ENCODE data around the gene H2AZ2. TPM values are rescaled to one million over a fixed set of nuclear protein-coding genes. Genes with fewer than 3 reads are reported as not detected.

The H2AZ2 gene
- total and polyA plus RNA-seq, 4 donors: 161 to 264 (median 210) TPM

DNA sequence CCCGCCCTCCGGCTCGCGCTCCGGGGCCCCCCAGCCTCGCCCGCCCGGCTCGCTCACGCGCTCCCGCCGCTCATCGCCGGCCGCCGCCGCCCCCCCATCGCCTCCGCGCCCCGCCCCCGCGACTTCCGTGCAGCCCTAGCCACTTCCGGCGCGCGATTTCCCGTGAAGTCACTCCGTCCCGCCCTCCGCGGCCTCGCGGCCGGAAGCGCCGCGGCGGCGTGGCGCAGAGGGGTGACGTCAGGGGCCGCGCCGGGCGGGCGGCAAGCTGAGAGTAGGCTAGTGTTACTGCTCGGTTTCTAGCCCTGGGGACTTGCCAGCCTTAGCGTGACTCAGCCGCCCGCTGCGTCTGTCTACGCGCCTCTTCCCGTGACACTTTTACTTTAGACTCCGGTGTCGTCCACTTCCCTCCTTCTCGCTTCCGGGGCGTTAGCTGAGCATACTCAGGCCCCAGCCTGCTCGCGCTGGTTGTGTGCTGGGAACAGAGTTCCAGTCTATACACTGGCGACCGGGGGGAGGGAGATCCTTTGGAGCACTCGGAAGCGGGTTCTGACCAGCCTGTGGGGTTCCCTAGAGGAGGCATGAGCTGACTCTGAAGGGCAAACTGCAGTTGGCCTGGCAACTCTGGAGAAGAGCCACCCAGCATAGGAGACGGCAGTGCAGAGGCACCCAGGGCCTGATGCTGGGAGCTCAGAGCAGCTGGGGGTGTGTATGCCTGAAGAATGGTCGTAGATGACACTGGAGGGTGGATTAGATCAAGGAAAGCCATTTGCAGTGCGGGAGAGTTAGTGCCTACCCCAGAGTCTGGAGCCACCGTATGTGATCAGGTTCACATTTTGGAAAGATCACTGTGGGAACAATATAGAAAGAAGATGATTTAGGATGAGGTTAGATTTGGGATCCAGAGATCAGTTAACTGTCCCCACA, 37.8 kb upstream of the H2AZ2 start, which contains the start of gene PURB:
TSS of gene PURB (minus strand) at position 137 of the 924 bp plus-strand sequence. CDS start 182 bp downstream, outside the sequence.
- H3K4me1 ChIP-seq (ENCODE audit: control insufficient read depth, insufficient read depth, low read length): peaks cover 12% of the 10 kb centered on the region
- peak within 1 kb of the TSS; percentile 97 for H3K27ac ChIP-seq (ENCODE audit: low read depth, low read length)
- peak within 1 kb of the TSS; percentile 94 for H3K4me3 ChIP-seq (ENCODE audit: low read depth, low read length)
- no peaks in the 10 kb centered on the region for H3K36me3 ChIP-seq (ENCODE audit: control insufficient read depth, insufficient read depth, low read length)
- peak; percentile 85 to 98 (median 88) for DNase-seq (ENCODE audit: low read depth in 4 of 6, low spot score in 6 of 6)
- H3K27me3 ChIP-seq (ENCODE audit: control insufficient read depth, insufficient read depth, low read length): no peaks in the 10 kb centered on the region
- H3K9me3 ChIP-seq (ENCODE audit: control insufficient read depth, insufficient read depth, low read length): no peaks in the 10 kb centered on the region
- under 1% methylated on average over 65 of the region's 72 CpGs for WGBS (ENCODE audit: insufficient coverage)

DNA sequence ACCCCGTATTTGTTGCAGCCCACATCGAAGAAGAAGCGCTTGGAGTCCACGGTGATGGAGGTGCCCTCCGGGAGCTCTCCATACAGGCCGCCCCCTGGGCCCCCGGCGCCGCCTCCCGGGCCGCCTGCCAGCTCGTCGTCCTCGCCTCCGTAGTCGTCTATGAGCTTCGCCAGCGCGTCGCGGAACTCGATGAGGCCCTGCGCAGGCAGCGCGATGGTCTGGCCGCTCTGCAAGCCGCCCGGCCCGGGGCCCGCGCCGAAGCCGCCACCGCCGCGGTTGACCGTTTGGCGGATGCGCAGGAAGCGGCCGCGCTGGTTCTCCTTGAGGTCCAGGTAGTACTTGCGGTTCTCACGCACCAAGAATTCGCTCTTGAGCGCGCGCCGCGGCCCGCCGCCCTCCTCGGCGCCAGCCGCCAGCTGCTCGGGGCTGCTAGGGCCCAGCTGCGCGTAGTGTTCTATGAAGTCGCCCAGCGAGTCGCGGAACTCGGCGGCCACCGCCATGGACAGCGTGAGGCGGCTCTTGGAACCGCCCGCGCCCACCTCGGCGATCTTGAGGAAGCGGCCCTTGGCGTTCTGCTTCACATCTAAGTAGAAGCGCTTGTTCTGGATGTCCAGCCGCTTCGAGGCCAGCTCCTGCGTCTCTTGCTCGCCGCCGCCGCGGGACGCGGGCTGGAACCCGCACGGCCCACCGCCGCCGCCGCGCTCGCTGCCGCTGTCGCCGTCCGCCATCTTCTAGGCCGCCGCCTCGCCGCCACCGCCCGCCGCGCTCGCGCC, 36.9 kb upstream of the H2AZ2 start:
- Histone ChIP-seq H3K27ac (ENCODE audit: low read depth, low read length) (peak overlapping the region; percentile 84), H3K27me3 (ENCODE audit: control insufficient read depth, insufficient read depth, low read length) (no peaks in the 10 kb centered on the region), H3K36me3 (ENCODE audit: control insufficient read depth, insufficient read depth, low read length) (no peaks in the 10 kb centered on the region), H3K9me3 (ENCODE audit: control insufficient read depth, insufficient read depth, low read length) (no peaks in the 10 kb centered on the region), H3K4me1 (ENCODE audit: control insufficient read depth, insufficient read depth, low read length) (peaks cover 12% of the 10 kb centered on the region), H3K4me3 (ENCODE audit: low read depth, low read length) (peak overlapping the region; percentile 65)
- 0% methylated on average over 107 of the region's 107 CpGs for WGBS (ENCODE audit: insufficient coverage)
- peak in 3 of 6 donors; percentile 11 to 68 (median 61) for DNase-seq (ENCODE audit: low read depth in 4 of 6, low spot score in 6 of 6)

DNA sequence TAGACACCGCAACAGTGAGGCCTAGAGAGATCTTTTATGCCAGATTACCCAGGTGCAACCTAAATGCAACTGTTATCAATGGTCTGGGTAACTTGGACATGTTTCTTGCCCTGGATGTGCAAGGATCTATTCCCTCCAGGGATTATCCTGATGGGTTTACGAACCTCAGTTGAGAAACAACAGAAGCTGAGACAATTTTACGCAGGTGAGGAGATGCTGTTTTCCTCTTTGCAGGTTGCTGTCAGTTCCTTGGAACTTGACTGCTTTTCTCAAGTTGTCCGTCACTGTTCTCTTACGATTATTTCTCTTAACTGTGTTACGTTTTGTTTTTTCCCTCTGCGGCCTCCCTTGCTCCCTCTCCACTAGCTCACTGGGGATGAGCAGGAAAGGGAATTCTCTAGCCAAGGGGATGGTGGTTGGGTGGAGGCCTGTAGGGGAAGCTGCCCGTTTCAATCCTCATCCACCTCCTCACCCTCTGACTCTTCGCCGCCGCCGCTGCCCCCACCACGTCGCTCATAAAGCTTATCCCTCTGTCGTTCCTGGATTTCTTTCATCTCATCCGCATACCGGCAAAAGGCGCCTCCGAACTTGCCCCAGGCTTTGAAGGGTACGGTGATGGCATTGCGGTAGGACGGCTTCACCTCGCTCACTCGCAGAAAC, 36.2 kb upstream of the H2AZ2 start:
- 20% methylated on average over 13 of the region's 24 CpGs for WGBS (ENCODE audit: insufficient coverage)
- Histone ChIP-seq H3K4me1 (ENCODE audit: control insufficient read depth, insufficient read depth, low read length) (peaks cover 12% of the 10 kb centered on the region), H3K27ac (ENCODE audit: low read depth, low read length) (peak overlapping the region; percentile 73), H3K36me3 (ENCODE audit: control insufficient read depth, insufficient read depth, low read length) (no peaks in the 10 kb centered on the region), H3K4me3 (ENCODE audit: low read depth, low read length) (peak overlapping the region; percentile 65), H3K27me3 (ENCODE audit: control insufficient read depth, insufficient read depth, low read length) (no peaks in the 10 kb centered on the region), H3K9me3 (ENCODE audit: control insufficient read depth, insufficient read depth, low read length) (no peaks in the 10 kb centered on the region)
- no peak for DNase-seq (ENCODE audit: low read depth in 4 of 6, low spot score in 6 of 6)

DNA sequence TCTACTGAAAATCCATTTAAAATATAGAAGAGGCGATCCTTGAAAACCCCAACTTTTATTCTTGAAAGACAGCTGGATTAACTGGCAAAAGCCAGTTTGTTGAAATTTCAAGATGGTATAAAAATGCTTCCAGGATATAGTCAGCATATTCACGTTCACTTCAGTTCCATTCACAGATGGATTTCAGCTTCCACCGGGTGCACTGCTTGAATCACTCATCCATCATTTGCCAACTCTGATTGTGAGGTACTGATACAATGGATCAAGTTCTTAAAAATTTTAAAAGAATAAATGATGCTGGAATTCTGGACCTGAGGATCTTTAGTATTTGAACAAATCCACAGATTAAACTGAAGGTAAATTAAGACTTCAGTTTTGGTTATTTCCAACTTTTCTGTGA, 35.0 kb upstream of the H2AZ2 start:
- peak overlapping the region; percentile 4 for H3K4me3 ChIP-seq (ENCODE audit: low read depth, low read length)
- H3K4me1 ChIP-seq (ENCODE audit: control insufficient read depth, insufficient read depth, low read length): peaks cover 12% of the 10 kb centered on the region
- H3K27ac ChIP-seq (ENCODE audit: low read depth, low read length): no peak overlapping the region

DNA sequence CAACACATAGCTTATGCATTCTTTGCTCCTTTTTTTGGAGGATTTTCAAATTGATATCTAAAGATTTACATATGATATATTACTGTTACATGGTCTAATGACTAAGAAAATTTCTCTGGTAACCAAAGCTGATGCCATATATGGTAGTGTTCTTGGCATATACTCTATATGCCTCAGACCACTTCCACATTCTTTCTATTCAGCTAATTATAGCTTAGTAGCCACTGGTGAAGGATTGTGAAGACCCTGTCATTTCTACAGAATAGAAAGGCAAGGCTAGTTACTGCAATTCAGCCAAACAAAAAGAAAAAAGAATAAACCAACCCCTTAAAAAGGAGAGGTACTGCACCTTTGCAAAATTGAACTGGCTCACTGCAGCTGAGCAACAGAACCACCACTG, 33.7 kb upstream of the H2AZ2 start:
- peaks cover 12% of the 10 kb centered on the region for H3K4me1 ChIP-seq (ENCODE audit: control insufficient read depth, insufficient read depth, low read length)

More for the DNA sequence above, 35.0 kb upstream of the H2AZ2 start:
- no peaks in the 10 kb centered on the region for H3K36me3 ChIP-seq (ENCODE audit: control insufficient read depth, insufficient read depth, low read length)
- WGBS (ENCODE audit: insufficient coverage): no CpG with 5 or more reads among the region's 3 CpGs
- DNase-seq (ENCODE audit: low read depth in 4 of 6, low spot score in 6 of 6): no peak
- no peaks in the 10 kb centered on the region for H3K9me3 ChIP-seq (ENCODE audit: control insufficient read depth, insufficient read depth, low read length)
- H3K27me3 ChIP-seq (ENCODE audit: control insufficient read depth, insufficient read depth, low read length): no peaks in the 10 kb centered on the region

DNA sequence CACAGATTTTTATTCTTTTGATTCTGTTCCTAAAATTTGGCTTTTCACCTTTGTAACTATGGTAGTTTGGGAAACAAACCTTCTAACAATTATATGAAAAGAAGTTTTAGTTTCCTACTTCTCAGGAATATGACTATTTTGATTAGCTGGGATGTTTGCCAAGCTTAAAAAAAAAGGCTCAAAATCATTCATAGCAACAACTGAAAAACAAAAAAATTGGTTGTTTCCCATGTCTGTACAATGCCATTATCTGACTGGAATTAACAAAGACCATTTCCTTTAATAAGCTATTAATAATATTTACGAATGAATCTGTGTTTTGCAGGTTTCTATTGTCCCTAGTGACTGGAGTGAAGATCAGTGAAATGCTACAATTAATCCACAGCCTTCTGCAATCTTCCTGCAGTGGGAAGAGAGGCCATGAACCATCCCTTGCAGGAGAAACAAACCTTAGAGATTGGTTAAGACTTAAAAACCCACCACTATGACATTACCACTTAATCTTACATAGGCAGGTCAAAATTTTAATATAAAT, 33.2 kb upstream of the H2AZ2 start:
- DNase-seq (ENCODE audit: low read depth in 4 of 6, low spot score in 6 of 6): no peak
- no CpG with 5 or more reads among the region's 1 CpG for WGBS (ENCODE audit: insufficient coverage)
- no peaks in the 10 kb centered on the region for H3K27me3 ChIP-seq (ENCODE audit: control insufficient read depth, insufficient read depth, low read length)
- peaks cover 12% of the 10 kb centered on the region for H3K4me1 ChIP-seq (ENCODE audit: control insufficient read depth, insufficient read depth, low read length)
- H3K9me3 ChIP-seq (ENCODE audit: control insufficient read depth, insufficient read depth, low read length): no peaks in the 10 kb centered on the region
- H3K36me3 ChIP-seq (ENCODE audit: control insufficient read depth, insufficient read depth, low read length): no peaks in the 10 kb centered on the region
- peak overlapping the region; percentile 10 for H3K27ac ChIP-seq (ENCODE audit: low read depth, low read length)
- peak overlapping the region; percentile 34 for H3K4me3 ChIP-seq (ENCODE audit: low read depth, low read length)

More for the DNA sequence above, 33.7 kb upstream of the H2AZ2 start:
- peak overlapping the region; percentile 34 for H3K4me3 ChIP-seq (ENCODE audit: low read depth, low read length)
- H3K36me3 ChIP-seq (ENCODE audit: control insufficient read depth, insufficient read depth, low read length): no peaks in the 10 kb centered on the region
- H3K27me3 ChIP-seq (ENCODE audit: control insufficient read depth, insufficient read depth, low read length): no peaks in the 10 kb centered on the region
- peak overlapping the region; percentile 10 for H3K27ac ChIP-seq (ENCODE audit: low read depth, low read length)
- H3K9me3 ChIP-seq (ENCODE audit: control insufficient read depth, insufficient read depth, low read length): no peaks in the 10 kb centered on the region
- DNase-seq (ENCODE audit: low read depth in 4 of 6, low spot score in 6 of 6): peak in 2 of 6 donors; percentile 37 to 57

DNA sequence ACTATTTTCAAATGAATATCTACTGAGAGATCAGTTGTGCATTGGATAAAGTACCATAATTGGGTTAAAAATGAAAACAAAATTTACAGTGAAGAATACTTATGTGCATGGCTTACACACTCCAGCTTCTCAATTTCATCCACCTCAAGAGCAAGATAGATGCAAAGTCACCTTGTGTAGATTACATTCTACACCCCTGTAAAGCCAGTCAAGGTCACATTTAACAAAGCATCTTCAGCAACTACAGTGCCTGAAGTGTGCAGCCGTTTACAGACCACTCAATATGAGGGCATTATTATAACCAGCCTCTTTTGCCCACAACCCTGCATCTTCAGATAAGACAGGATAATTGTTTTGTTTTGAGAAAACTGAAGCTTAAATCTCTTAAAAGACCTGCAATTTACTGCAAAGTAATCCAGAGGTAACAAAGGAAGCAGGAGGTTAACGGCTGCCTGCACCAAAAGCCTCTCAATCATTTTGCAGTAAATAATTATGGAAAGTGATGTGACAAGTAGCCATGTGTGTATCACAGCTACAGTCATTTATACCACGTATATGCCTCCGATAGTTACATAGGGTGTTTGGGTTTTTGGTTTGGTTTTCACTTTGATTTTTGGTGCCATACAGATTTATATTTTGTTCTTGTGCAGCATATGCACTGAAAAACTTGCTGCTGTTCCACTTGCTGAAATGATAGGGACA, 32.6 kb upstream of the H2AZ2 start:
- Histone ChIP-seq H3K4me1 (ENCODE audit: control insufficient read depth, insufficient read depth, low read length) (peaks cover 7% of the 10 kb centered on the region), H3K27me3 (ENCODE audit: control insufficient read depth, insufficient read depth, low read length) (no peaks in the 10 kb centered on the region)

DNA sequence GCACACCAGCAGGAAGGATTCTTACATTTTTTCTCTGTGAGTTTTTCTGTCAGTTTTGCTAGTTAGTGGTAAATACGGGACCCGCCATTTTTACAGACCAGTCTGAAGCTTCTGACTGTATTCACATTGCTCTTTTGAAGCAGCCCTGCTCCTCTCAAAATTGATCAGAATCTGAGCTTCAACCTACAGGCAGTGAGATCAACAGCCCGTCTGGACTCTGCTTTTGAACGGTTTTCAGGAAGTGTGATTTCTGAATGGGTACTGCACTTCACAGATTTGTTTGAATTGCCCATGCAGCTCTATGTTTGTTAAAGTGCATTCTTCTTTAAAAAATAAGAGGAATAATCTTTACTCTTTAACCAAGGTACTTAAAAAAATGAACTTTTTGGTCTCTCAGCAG, 28.5 kb upstream of the H2AZ2 start:
- H3K36me3 ChIP-seq (ENCODE audit: control insufficient read depth, insufficient read depth, low read length): no peaks in the 10 kb centered on the region
- no peak overlapping the region for H3K27ac ChIP-seq (ENCODE audit: low read depth, low read length)
- no peak overlapping the region for H3K4me3 ChIP-seq (ENCODE audit: low read depth, low read length)
- WGBS (ENCODE audit: insufficient coverage): no CpG with 5 or more reads among the region's 4 CpGs
- no peak for DNase-seq (ENCODE audit: low read depth in 4 of 6, low spot score in 6 of 6)
- no peaks in the 10 kb centered on the region for H3K4me1 ChIP-seq (ENCODE audit: control insufficient read depth, insufficient read depth, low read length)
- H3K27me3 ChIP-seq (ENCODE audit: control insufficient read depth, insufficient read depth, low read length): no peaks in the 10 kb centered on the region
- H3K9me3 ChIP-seq (ENCODE audit: control insufficient read depth, insufficient read depth, low read length): no peaks in the 10 kb centered on the region

More for the DNA sequence above, 32.6 kb upstream of the H2AZ2 start:
- H3K36me3 ChIP-seq (ENCODE audit: control insufficient read depth, insufficient read depth, low read length): no peaks in the 10 kb centered on the region
- no CpG with 5 or more reads among the region's 4 CpGs for whole genome bisulfite sequencing (ENCODE audit: insufficient coverage)
- no peaks in the 10 kb centered on the region for H3K9me3 ChIP-seq (ENCODE audit: control insufficient read depth, insufficient read depth, low read length)
- no peak overlapping the region for H3K4me3 ChIP-seq (ENCODE audit: low read depth, low read length)
- no peak overlapping the region for H3K27ac ChIP-seq (ENCODE audit: low read depth, low read length)
- no peak for DNase-seq (ENCODE audit: low read depth in 4 of 6, low spot score in 6 of 6)

DNA sequence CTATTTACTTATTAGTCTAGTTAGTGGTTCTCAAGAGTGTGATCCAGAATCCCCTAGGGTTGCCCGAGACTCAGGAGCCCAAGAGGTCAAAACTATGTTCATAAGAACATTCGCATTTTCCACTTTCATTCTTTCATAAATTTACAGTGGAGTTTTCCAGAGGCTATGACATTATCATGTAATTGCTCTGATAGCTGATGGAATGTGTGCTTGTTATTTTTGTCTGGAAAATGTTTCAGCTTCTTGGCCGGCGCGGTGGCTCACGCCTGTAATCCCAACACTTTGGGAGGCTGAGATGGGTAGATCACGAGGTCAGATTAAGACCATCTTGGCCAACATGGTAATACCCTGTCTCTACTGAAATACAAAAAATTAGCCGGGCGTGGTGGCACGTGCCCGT, 27.4 kb upstream of the H2AZ2 start:
- 93% methylated on average over 9 of the region's 11 CpGs for WGBS (ENCODE audit: insufficient coverage)

More for the DNA sequence above, 27.4 kb upstream of the H2AZ2 start:
- Histone ChIP-seq H3K27me3 (ENCODE audit: control insufficient read depth, insufficient read depth, low read length) (no peaks in the 10 kb centered on the region), H3K27ac (ENCODE audit: low read depth, low read length) (no peak overlapping the region), H3K36me3 (ENCODE audit: control insufficient read depth, insufficient read depth, low read length) (no peaks in the 10 kb centered on the region), H3K4me1 (ENCODE audit: control insufficient read depth, insufficient read depth, low read length) (no peaks in the 10 kb centered on the region), H3K9me3 (ENCODE audit: control insufficient read depth, insufficient read depth, low read length) (no peaks in the 10 kb centered on the region), H3K4me3 (ENCODE audit: low read depth, low read length) (no peak overlapping the region)
- no peak for DNase-seq (ENCODE audit: low read depth in 4 of 6, low spot score in 6 of 6)
